IPS-15b (cell line): ENCODE measurements around the gene BATF2.

Source experiments
- H3K27me3 ChIP-seq: one replicate; pipeline ENCODE4 v1.6.1; 2013; ENCODE audit warnings: low read length; ENCODE audit not compliant: control insufficient read depth, insufficient read depth
- H3K36me3 ChIP-seq: one replicate; pipeline ENCODE4 v1.6.1; 2013; ENCODE audit warnings: low read length; ENCODE audit not compliant: control insufficient read depth, insufficient read depth
- H3K4me1 ChIP-seq: one replicate; pipeline ENCODE4 v1.6.1; 2013; ENCODE audit warnings: mild to moderate bottlenecking, low read length; ENCODE audit not compliant: control insufficient read depth, insufficient read depth
- H3K4me3 ChIP-seq: one replicate; pipeline ENCODE4 v1.5.1; 2013; ENCODE audit warnings: low read depth, low read length
- H3K9ac ChIP-seq: one replicate; pipeline ENCODE4 v1.6.1; 2013; ENCODE audit warnings: low read depth, mild to moderate bottlenecking, low read length
- H3K9me3 ChIP-seq: one replicate; pipeline ENCODE4 v1.6.1; 2013; ENCODE audit warnings: mild to moderate bottlenecking, low read length; ENCODE audit not compliant: control insufficient read depth, insufficient read depth

Gene BATF2, protein sequence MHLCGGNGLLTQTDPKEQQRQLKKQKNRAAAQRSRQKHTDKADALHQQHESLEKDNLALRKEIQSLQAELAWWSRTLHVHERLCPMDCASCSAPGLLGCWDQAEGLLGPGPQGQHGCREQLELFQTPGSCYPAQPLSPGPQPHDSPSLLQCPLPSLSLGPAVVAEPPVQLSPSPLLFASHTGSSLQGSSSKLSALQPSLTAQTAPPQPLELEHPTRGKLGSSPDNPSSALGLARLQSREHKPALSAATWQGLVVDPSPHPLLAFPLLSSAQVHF

DNA sequence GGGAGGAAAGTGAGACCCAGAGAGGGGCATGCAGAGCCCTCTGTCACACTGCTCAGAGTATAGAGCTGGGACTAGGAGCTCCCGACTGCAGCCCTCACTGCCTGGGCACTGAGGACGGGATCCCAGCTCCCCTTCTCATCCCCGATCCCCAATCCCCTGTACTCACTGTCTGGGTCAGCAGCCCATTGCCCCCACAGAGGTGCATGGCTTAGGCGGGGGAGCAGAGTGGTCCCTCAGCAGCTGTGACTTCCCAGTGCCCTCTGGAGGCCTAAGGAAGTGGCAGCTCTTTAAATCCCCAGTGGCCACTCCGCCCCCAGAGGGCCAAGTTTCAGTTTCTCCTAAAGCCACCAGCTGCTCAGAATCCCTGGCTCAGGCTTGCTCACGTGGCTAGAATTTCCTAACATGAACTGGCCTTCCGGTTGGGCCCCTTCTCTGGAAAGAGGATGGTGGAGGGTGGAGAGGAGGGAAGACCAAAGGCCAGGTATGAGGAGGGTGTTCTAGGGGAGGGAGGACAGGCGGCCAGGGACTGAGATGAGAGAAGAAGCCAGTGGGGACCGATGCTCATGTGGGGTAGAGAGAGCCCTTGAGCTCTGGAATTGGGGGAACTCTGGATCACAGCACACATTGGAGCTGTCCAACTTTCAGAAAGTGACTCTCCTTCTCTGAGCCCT is at the start of gene BATF2:
BATF2 (minus strand) TSS at position 262 of the 671 bp plus-strand sequence; CDS start at position 205, 57 bp downstream.
- H3K4me1 ChIP-seq, result no peaks in the 10 kb centered on the region
- H3K9me3 ChIP-seq, result no peaks in the 10 kb centered on the region
- H3K27me3 ChIP-seq, result no peaks in the 10 kb centered on the region
- H3K36me3 ChIP-seq, result no peaks in the 10 kb centered on the region
- peak within 1 kb of the TSS; percentile 23 for H3K4me3 ChIP-seq
- H3K9ac ChIP-seq, result no peak within 1 kb of the TSS

DNA sequence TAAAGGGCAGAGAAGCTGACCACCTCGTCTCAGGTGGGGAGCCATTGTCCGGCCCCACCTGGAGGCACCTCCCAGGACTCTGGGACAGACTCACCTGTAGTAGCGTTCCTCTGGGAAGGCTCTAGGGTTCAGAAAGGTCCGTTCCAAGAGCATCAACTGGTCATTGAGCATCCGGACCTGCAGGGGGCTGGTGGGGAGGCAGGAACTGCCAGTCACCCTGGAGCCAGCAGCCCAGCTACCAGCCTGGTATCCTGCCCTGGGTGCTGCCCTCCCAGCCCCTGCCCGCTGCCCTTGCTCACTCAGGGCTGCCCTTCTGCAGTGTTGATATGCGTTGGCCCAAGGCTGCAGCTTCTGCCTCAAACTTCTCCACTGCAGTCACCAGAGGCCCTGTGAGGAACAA is 49.0 kb upstream of the BATF2 start:
- Histone ChIP-seq H3K4me1 (no peaks in the 10 kb centered on the region), H3K4me3 (no peak overlapping the region), H3K9ac (no peak overlapping the region), H3K27me3 (peaks cover 6% of the 10 kb centered on the region), H3K36me3 (peaks cover 5% of the 10 kb centered on the region), H3K9me3 (no peaks in the 10 kb centered on the region)

DNA sequence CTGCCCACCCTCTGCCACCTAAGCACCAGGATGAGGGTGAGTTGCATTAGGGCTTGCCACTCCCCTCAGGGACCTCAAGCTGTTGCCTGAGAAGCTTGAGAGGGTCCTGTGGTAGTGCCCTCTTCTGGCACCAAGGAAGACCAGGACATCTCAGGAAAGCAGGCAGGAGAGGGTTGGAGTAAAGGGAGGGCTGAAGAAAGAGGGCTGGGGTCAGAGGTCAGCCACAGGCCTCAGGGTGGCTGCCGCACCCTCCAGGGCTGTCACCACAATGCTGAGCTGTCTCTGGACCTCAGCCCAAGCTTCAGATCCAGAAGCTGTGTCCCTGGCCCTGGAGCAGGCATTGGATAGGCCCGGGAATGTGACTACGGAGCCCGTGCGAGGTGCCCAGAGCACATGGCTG is 48.3 kb upstream of the BATF2 start:
- H3K27me3 ChIP-seq, result peaks cover 6% of the 10 kb centered on the region
- no peak overlapping the region for H3K4me3 ChIP-seq
- no peaks in the 10 kb centered on the region for H3K4me1 ChIP-seq
- peaks cover 5% of the 10 kb centered on the region for H3K36me3 ChIP-seq
- no peak overlapping the region for H3K9ac ChIP-seq
- no peaks in the 10 kb centered on the region for H3K9me3 ChIP-seq

DNA sequence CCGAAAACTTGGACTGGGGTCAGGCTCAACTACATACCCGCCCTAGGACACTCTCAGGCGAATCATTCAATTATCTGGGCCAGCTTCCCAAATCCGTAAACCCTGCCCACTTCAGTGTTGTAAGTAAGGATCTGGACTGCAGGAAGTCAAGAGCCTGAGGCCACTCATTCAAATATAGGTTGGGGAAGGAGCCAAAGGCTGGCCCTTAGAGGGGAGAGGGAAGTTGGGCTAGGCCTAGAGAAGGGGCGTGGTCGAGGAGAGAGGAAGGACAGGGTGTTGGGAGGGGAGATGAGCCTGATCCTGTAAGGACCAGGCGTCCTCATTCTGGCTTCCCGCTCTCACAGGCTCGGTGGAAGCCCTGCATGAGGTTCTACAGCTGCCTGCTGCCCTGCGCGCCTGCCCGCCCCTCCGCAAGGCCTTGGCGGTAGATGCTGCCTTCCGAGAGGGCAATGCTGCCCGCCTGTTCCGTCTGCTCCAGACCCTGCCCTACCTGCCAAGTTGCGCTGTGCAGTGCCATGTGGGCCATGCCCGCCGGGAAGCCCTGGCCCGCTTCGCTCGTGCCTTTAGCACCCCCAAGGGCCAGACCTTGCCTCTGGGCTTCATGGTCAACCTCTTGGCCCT is 47.2 kb upstream of the BATF2 start:
- Histone ChIP-seq H3K4me1 (no peaks in the 10 kb centered on the region), H3K4me3 (no peak overlapping the region), H3K36me3 (peaks cover 5% of the 10 kb centered on the region), H3K9me3 (no peaks in the 10 kb centered on the region), H3K27me3 (peaks cover 6% of the 10 kb centered on the region), H3K9ac (no peak overlapping the region)

DNA sequence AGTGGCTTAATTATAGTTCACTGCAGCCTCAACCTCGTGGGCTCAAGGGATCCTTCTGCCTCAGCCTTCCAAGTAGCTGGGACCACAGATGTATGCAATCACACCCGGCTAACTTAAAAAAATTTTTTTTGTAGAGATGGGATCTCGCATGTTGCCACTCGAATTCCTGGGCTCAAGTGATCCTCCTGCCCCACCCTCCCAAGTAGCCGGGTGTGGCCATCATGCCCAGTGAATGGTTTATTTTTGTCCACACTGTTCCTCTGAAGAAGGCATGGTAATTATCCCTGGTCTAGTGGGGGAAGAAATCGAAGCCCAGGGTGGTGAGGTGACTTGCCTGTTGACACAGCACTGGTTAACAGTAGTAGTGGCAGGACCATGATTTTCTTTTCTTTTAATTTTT is 46.1 kb upstream of the BATF2 start:
- Histone ChIP-seq H3K4me3 (no peak overlapping the region), H3K9me3 (no peaks in the 10 kb centered on the region), H3K36me3 (peaks cover 5% of the 10 kb centered on the region), H3K4me1 (no peaks in the 10 kb centered on the region), H3K27me3 (no peaks in the 10 kb centered on the region), H3K9ac (no peak overlapping the region)

DNA sequence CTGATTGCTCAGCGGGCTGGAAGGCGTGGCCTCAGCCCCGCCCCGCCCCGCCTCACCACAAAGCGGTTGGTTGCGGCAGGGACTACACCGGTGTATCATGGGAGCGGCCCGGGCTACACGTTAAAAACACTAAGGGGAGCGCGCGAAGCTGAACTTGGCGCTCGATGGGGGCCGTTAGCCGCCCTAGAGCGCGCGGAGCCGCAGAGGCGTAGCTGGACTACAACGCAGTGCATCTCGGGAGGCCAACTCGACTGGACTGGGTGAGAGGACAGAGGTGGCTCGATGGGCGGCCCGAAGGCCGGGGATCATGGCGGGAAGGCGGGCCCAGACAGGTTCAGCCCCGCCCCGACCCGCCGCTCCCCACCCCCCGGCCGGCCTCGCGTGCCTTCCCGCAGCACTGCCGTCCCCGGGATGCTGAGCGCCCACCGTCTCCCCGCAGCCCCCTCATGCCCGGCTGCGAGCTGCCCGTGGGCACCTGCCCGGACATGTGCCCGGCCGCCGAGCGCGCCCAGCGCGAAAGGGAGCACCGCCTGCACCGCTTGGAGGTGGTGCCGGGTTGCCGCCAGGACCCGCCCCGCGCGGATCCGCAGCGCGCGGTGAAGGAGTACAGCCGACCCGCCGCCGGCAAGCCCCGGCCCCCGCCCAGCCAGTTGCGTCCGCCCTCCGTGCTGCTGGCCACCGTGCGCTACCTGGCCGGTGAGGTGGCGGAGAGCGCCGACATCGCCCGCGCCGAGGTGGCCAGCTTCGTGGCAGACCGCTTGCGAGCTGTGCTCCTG is 44.3 kb upstream of the BATF2 start, which contains the start of gene SAC3D1:
SAC3D1 (plus strand) TSS at position 364 of the 776 bp plus-strand sequence; CDS start at position 447, 83 bp downstream.
- Histone ChIP-seq H3K9me3 (no peaks in the 10 kb centered on the region), H3K9ac (peak within 1 kb of the TSS; percentile 70), H3K36me3 (peaks cover 2% of the 10 kb centered on the region), H3K4me3 (peak within 1 kb of the TSS; percentile 78), H3K27me3 (no peaks in the 10 kb centered on the region), H3K4me1 (no peaks in the 10 kb centered on the region)

DNA sequence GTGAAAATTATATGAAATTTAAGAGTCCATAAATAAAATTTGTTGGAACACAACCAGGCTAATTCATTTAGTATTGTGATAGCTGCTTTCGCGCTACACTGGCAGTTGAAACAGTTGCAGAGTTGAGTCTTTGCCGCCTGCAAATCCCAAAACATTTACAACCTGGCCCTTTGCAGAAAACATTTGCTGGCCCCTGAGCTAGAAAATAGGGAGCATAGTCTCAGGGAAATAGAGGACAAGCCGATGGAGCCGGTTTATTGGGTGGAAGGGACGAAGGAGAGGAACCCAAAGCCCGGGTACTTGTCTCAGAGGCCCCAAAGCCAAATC is 43.7 kb upstream of the BATF2 start:
- Histone ChIP-seq H3K36me3 (no peaks in the 10 kb centered on the region), H3K9me3 (no peaks in the 10 kb centered on the region), H3K4me1 (no peaks in the 10 kb centered on the region), H3K9ac (no peak overlapping the region), H3K4me3 (peak overlapping the region; percentile 78), H3K27me3 (no peaks in the 10 kb centered on the region)

DNA sequence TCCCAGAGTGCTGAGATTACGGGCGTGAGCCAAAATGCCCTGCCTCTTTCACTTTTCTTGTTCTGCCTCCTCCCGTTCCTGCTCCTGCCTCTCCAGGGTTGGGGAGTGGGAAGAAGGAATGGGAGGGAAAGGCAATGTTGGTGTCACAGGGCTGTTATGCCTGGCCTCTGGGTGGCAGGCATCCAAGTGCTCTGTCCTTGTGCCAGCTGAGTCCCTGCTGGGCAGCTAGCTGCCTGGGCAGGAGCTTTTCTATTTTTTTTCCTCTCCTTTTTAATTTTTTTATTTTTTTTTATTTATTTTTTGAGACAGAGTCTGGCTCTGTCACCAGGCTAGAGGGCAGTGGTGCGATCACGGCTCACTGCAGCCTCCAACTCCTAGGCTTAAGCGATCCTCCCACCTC is 40.2 kb upstream of the BATF2 start:
- H3K9ac ChIP-seq, result no peak overlapping the region

DNA sequence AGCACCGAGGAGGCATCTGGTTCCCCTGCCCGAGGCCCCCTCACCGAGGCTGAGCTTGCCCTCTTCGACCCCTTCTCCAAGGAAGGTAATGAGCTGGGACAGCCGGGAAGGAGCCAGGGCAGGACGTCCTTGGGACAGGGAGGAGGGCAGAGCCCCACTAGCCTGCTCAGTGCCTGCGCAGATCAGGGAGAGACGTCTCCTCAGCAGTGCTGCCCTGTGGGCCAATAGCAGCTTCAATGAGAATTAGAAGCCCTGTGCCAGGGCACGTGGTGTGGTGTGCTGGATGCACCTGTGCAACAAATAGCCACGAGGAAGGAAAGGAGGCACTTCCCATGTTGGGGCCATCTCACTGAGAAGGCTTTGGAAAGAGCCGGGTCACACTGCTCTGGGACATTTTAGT is 38.8 kb upstream of the BATF2 start:
- peaks cover 4% of the 10 kb centered on the region for H3K36me3 ChIP-seq
- H3K9me3 ChIP-seq, result no peaks in the 10 kb centered on the region
- no peak overlapping the region for H3K9ac ChIP-seq
- H3K4me1 ChIP-seq, result no peaks in the 10 kb centered on the region
- no peaks in the 10 kb centered on the region for H3K27me3 ChIP-seq
- H3K4me3 ChIP-seq, result no peak overlapping the region

More for the DNA sequence above, 40.2 kb upstream of the BATF2 start:
- H3K9me3 ChIP-seq, result no peaks in the 10 kb centered on the region
- no peaks in the 10 kb centered on the region for H3K27me3 ChIP-seq
- no peak overlapping the region for H3K4me3 ChIP-seq
- H3K4me1 ChIP-seq, result no peaks in the 10 kb centered on the region
- H3K36me3 ChIP-seq, result peaks cover 4% of the 10 kb centered on the region

DNA sequence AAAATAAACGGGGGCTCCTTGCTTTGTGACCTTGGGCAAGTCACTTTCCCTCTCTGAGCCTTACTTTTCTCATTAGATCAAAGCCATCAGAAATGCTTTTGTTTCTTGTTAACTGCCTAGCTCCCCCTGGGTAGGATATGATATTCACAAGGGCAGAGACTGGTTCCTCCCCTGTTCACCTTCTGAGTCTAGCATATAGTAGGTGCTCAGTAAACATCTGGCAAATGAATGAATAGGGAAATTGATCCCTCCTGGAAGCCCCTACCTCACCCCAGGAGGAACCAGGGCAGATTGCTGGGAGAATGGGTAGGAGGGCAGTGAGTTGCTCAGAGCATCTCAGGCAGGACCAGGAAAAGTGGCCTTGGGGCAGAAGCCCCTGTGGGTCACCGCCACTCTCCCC is 37.7 kb upstream of the BATF2 start:
- no peaks in the 10 kb centered on the region for H3K27me3 ChIP-seq
- no peaks in the 10 kb centered on the region for H3K9me3 ChIP-seq
- no peak overlapping the region for H3K4me3 ChIP-seq
- peaks cover 4% of the 10 kb centered on the region for H3K36me3 ChIP-seq
- no peaks in the 10 kb centered on the region for H3K4me1 ChIP-seq
- H3K9ac ChIP-seq, result no peak overlapping the region

DNA sequence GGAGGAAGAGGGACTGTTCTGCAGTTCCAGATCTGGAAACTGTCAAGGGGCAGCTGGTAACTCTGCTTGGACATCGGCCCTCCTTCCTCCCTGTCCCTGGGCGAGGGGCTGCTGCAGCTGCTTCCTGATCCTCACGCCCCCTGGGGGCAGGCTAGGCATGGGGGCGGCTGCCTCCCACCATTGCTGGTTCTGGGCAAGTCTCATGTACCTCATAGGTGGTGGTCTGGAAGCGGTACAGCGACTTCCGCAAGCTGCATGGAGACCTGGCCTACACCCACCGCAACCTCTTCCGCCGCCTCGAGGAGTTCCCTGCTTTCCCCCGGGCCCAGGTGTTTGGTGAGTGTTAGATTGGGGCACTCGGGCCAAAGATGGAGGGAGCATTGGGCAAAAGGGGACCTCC is 35.4 kb upstream of the BATF2 start:
- peaks cover 4% of the 10 kb centered on the region for H3K36me3 ChIP-seq
- no peaks in the 10 kb centered on the region for H3K4me1 ChIP-seq
- no peaks in the 10 kb centered on the region for H3K27me3 ChIP-seq
- H3K4me3 ChIP-seq, result no peak overlapping the region
- no peaks in the 10 kb centered on the region for H3K9me3 ChIP-seq
- no peak overlapping the region for H3K9ac ChIP-seq
